HCT116 (cell line): ENCODE data around the gene PRXL2A.

Experiments used
- CTCF ChIP-seq, 3 experiments: fragments of 200-600 bp in 1 of 3; sonication (generic) in 1 of 3; IDR thresholded peaks in 2 of 3; conservative IDR thresholded peaks in 1 of 3; 2 replicates each; pipeline ENCODE4 v1.5.1; 2012 to 2017; ENCODE audit warnings: low read depth in 2 of 3, low read length in 2 of 3, antibody characterized with exemption in 1 of 3, borderline replicate concordance in 1 of 3, control low read depth in 1 of 3, mild to moderate bottlenecking in 1 of 3, mixed read lengths in 1 of 3, mixed run types in 1 of 3, moderate library complexity in 1 of 3; ENCODE audit not compliant: insufficient read depth in 1 of 3
- RAD21 ChIP-seq: IDR thresholded peaks from 2 replicates; pipeline ENCODE4 v1.6.1; 2012; ENCODE audit warnings: low read depth, mild to moderate bottlenecking
- TCF7L2 ChIP-seq: IDR thresholded peaks from 2 replicates; pipeline ENCODE4 v1.7.0; 2011; ENCODE audit warnings: borderline replicate concordance, inconsistent platforms; ENCODE audit not compliant: insufficient read depth, insufficient read length; ENCODE audit errors: extremely low read depth

- TF ChIP-seq TCF7L2 (no peak), RAD21 (no peak), CTCF (IDR thresholded peaks at IDR 0.05 in 2 of 3, conservative IDR thresholded peaks at IDR 0.05 in 1 of 3; ENCODE audit: borderline replicate concordance in 1 of 3, insufficient read depth in 1 of 3, low read depth in 2 of 3, low read length in 2 of 3) (no peak)
Measured at GRCh38 chr10:80473692-80474596, 65.6 kb downstream of the PRXL2A start.
